Osteoblast (primary cell): ENCODE measurements around the gene FAAP100. TPM values are rescaled to one million over a fixed set of nuclear protein-coding genes. Genes with fewer than 3 reads are reported as not detected.

ENCODE experiments used
- DNase-seq: peaks from one replicate; pipeline ENCODE4 v3.0.0; 2011; ENCODE audit warnings: low spot score, mixed read lengths; ENCODE audit not compliant: insufficient read length; ENCODE audit errors: missing footprints
- H2AFZ ChIP-seq: 2 replicates; pipeline ENCODE4 v1.6.0; 2011; ENCODE audit warnings: mild to moderate bottlenecking, low read length
- H3K27ac ChIP-seq: 2 replicates; pipeline ENCODE4 v1.5.1; 2011; ENCODE audit warnings: mild to moderate bottlenecking, low read depth, low read length, moderate library complexity
- H3K27me3 ChIP-seq: 2 replicates; pipeline ENCODE4 v1.6.0; 2012; ENCODE audit warnings: mild to moderate bottlenecking, control low read depth, inconsistent platforms, low read length, moderate library complexity; ENCODE audit not compliant: insufficient read depth
- H3K36me3 ChIP-seq: 2 replicates; pipeline ENCODE4 v1.5.1; 2011; ENCODE audit warnings: mild to moderate bottlenecking, low read length, control low read depth, moderate library complexity; ENCODE audit not compliant: insufficient read depth
- H3K4me1 ChIP-seq: 2 replicates; pipeline ENCODE4 v1.5.1; 2011; ENCODE audit warnings: mild to moderate bottlenecking, low read length, control low read depth, moderate library complexity; ENCODE audit not compliant: insufficient read depth
- H3K4me2 ChIP-seq: 2 replicates; pipeline ENCODE4 v1.6.0; 2011; ENCODE audit warnings: mild to moderate bottlenecking, low read length; ENCODE audit not compliant: insufficient read depth
- H3K4me3 ChIP-seq: fragments of 200-600 bp; sonication (generic); 3 replicates; pipeline ENCODE4 v1.5.1; 2012; ENCODE audit warnings: mild to moderate bottlenecking, low read length, inconsistent platforms; ENCODE audit not compliant: insufficient read depth
- H3K79me2 ChIP-seq: 2 replicates; pipeline ENCODE4 v1.6.0; 2012; ENCODE audit warnings: mild to moderate bottlenecking, low read length, control low read depth, inconsistent platforms; ENCODE audit not compliant: insufficient read depth
- H3K9me3 ChIP-seq: 2 replicates; pipeline ENCODE4 v1.5.1; 2011; ENCODE audit warnings: low read depth, low read length, control low read depth
- H4K20me1 ChIP-seq: 2 replicates; pipeline ENCODE4 v1.6.0; 2012; ENCODE audit warnings: mild to moderate bottlenecking, low read length, control low read depth; ENCODE audit not compliant: insufficient read depth
- total RNA-seq: library from RNA; depleted of rRNA; stranded (reverse); fragments of >200 nt; gene quantifications from 2 replicates; pipeline ENCODE4 v1.2.3, GENCODE V29; 2012
- TF ChIP-seq, protein P1 (sequence below): IDR thresholded peaks from 2 replicates; pipeline ENCODE4 v1.5.1; 2011; ENCODE audit warnings: mild to moderate bottlenecking, low read depth, low read length, moderate library complexity; ENCODE audit errors: extremely low read depth

The FAAP100 gene
- total RNA-seq, 1 donor = 44.5 TPM

DNA sequence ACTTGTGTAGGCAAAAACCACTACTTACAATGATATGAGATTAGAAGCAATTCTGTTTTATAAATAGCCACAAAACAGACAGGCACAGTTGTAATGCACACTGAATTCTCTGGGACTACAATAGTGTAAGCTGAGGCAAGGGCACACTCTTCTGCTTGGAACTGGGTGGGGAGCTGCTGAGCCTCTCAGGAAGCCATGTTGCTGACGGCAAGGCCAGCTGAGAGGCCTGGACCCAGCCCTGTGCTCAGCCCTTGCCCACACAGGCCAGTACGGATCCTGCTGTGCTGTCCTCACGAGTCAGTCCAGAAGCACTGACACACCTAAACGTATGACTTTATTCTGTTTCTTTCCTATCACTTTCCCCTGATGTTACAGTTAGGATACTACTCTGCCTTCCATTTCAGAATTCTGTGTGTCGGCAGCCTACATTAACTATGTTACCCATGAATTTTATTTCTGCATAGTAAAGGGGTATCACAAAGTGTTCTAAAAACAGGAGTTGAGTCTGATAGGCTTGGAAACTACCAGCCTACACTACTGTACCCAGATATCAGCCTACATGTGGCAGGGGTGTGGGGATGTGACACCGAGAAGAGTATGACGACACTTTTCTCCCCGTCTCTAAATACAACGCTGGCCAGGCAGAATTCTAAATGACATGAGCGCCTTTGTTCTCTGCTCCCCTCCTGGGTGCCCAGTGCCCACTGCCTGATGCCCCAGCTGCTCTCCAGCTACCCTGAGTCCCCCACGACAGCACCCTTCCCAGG is 41.1 kb upstream of the FAAP100 start:
- TF ChIP-seq, protein P1, sequence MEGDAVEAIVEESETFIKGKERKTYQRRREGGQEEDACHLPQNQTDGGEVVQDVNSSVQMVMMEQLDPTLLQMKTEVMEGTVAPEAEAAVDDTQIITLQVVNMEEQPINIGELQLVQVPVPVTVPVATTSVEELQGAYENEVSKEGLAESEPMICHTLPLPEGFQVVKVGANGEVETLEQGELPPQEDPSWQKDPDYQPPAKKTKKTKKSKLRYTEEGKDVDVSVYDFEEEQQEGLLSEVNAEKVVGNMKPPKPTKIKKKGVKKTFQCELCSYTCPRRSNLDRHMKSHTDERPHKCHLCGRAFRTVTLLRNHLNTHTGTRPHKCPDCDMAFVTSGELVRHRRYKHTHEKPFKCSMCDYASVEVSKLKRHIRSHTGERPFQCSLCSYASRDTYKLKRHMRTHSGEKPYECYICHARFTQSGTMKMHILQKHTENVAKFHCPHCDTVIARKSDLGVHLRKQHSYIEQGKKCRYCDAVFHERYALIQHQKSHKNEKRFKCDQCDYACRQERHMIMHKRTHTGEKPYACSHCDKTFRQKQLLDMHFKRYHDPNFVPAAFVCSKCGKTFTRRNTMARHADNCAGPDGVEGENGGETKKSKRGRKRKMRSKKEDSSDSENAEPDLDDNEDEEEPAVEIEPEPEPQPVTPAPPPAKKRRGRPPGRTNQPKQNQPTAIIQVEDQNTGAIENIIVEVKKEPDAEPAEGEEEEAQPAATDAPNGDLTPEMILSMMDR = no peak
- peaks cover 34% of the 10 kb centered on the region for H3K79me2 ChIP-seq
- H4K20me1 ChIP-seq = peaks cover 2% of the 10 kb centered on the region
- DNase-seq = no peak
- H3K4me2 ChIP-seq = no peak overlapping the region
- no peaks in the 10 kb centered on the region for H3K9me3 ChIP-seq
- peaks cover 80% of the 10 kb centered on the region for H3K36me3 ChIP-seq
- peaks cover 20% of the 10 kb centered on the region for H3K4me1 ChIP-seq
- no peaks in the 10 kb centered on the region for H3K27me3 ChIP-seq
- H3K27ac ChIP-seq = peak overlapping the region; percentile 16
- no peak overlapping the region for H3K4me3 ChIP-seq
- no peak overlapping the region for H2AFZ ChIP-seq

DNA sequence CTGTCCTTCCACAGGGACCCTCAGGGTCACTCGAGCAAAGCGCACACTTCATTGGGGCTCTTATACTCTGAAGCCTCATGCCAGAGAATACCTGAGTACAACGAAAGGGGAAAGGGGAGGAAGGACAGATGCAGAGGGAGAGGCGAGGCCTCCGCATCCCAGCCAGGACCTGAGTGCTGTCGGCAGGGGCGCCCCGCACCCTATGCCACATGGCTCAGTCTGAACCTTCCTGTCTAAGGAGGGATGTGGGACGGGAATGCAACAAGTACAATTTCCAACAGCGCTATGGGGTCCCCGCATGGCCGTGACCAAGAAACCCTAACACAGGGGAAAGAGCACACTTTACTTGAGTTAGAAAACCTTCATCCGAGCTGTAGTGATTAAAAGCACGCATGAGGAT is 39.8 kb upstream of the FAAP100 start:
- Histone ChIP-seq H3K4me3 (no peak overlapping the region), H2AFZ (no peak overlapping the region), H3K4me2 (no peak overlapping the region), H3K27me3 (no peaks in the 10 kb centered on the region), H3K27ac (no peak overlapping the region), H3K9me3 (no peaks in the 10 kb centered on the region), H4K20me1 (peaks cover 2% of the 10 kb centered on the region), H3K79me2 (peaks cover 28% of the 10 kb centered on the region), H3K36me3 (peaks cover 80% of the 10 kb centered on the region), H3K4me1 (peaks cover 20% of the 10 kb centered on the region)
- TF ChIP-seq, protein P1 = no peak
- no peak for DNase-seq

DNA sequence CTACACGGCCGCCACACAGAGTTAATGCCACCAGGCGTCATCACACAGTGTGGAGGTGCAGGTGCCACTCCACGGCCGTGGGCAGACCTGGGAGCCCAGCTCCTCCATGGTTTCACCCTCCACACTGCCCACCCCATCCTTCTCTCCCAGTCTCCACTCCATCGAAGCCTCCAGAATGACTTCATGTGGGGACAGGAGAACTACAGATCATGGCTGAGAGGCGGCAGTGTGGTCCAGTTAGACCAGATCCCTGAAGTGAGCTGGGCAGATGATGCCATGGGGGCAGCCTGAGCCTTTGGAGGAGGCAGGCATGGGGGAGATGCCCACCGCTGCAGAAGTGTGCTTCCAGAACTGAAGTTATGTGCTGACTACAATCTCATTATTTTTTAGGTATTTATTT is 38.0 kb upstream of the FAAP100 start:
- Histone ChIP-seq H3K27me3 (no peaks in the 10 kb centered on the region), H3K4me1 (peaks cover 6% of the 10 kb centered on the region), H2AFZ (no peak overlapping the region), H3K36me3 (peaks cover 82% of the 10 kb centered on the region), H3K79me2 (peaks cover 23% of the 10 kb centered on the region), H3K4me2 (no peak overlapping the region), H4K20me1 (peaks cover 2% of the 10 kb centered on the region), H3K9me3 (no peaks in the 10 kb centered on the region), H3K27ac (no peak overlapping the region), H3K4me3 (no peak overlapping the region)
- TF ChIP-seq, protein P1 = no peak
- no peak for DNase-seq

DNA sequence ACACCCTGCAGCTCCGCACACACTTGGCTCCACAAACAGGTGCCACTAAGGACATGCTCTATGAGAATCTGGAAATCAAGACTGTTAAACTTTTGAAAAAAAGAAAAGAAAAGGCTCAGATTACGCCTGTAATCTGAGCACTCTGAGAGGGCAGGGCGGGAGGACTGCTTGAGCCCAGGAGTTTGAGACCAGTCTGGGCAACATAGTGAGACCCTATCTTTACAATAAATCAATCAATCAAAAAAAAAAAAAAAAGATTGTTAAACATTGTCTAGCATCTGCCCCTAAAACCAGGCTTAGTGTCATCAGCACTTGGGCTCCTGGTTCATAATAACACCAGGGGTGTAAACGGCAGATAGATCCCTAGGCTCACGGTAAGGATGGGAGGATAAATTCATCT is 37.5 kb upstream of the FAAP100 start:
- Histone ChIP-seq H3K9me3 (no peaks in the 10 kb centered on the region), H4K20me1 (peaks cover 2% of the 10 kb centered on the region), H3K36me3 (peaks cover 81% of the 10 kb centered on the region), H2AFZ (no peak overlapping the region), H3K4me2 (no peak overlapping the region), H3K79me2 (peaks cover 23% of the 10 kb centered on the region), H3K4me3 (no peak overlapping the region), H3K27ac (no peak overlapping the region), H3K27me3 (no peaks in the 10 kb centered on the region), H3K4me1 (peaks cover 2% of the 10 kb centered on the region)
- TF ChIP-seq, protein P1 = no peak
- no peak for DNase-seq
